Activated naive CD4-positive, alpha-beta T cell (primary cell): ENCODE data around the gene TP73.

ENCODE experiments used
- DNase-seq, 4 experiments: peaks; one replicate each; lab custom pipeline; 2025; lab: John Stamatoyannopoulos, UW

Gene TP73

DNA sequence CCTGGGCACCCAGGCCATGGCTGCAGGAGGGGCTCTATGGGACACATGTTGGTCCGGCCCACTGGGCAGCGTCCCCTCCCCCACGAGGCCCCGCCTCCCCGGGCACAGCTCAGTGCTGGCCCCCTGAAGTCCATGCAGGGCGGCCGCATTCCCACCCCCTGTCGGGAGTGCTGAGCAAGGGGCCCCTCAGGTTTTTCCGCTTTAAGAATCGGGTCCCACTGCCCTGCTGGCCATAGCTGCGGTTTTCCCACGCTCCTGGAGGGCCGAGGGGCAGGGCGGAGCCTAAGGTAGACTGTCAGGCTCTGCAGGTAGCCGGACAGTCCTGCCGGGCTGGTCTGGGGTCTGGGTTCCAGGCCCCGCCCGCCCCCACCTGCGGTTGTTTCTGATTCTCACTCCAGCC, 56.5 kb downstream of the TP73 start:
- DNase-seq, result no peak

- DNase-seq, result no peak
Measured at GRCh38 chr1:3710251-3710650, 57.9 kb downstream of the TP73 start.

DNA sequence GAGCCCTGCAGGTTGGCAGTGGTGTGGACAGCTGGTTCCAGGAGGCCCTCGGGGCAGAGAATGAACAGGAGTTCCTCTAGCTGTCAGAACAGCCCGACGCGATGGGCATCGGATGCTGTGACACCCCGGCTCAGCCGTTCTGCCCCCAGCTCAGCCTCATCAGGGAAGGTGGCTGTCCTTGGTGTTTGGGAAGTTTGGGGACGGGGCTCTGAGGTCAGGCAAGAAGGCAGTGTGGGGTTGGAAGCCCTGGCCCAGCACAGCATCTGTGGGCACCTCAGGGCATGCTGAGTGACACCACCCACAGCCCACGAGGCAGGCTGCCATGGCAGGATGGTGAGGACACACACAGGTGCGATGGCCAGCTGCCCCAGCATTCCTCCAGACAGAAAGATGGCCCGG, 59.1 kb downstream of the TP73 start:
- DNase-seq, result no peak

GRCh38 chr1:3711780-3712451, 59.6 kb downstream of the TP73 start:
- no peak for DNase-seq

DNA sequence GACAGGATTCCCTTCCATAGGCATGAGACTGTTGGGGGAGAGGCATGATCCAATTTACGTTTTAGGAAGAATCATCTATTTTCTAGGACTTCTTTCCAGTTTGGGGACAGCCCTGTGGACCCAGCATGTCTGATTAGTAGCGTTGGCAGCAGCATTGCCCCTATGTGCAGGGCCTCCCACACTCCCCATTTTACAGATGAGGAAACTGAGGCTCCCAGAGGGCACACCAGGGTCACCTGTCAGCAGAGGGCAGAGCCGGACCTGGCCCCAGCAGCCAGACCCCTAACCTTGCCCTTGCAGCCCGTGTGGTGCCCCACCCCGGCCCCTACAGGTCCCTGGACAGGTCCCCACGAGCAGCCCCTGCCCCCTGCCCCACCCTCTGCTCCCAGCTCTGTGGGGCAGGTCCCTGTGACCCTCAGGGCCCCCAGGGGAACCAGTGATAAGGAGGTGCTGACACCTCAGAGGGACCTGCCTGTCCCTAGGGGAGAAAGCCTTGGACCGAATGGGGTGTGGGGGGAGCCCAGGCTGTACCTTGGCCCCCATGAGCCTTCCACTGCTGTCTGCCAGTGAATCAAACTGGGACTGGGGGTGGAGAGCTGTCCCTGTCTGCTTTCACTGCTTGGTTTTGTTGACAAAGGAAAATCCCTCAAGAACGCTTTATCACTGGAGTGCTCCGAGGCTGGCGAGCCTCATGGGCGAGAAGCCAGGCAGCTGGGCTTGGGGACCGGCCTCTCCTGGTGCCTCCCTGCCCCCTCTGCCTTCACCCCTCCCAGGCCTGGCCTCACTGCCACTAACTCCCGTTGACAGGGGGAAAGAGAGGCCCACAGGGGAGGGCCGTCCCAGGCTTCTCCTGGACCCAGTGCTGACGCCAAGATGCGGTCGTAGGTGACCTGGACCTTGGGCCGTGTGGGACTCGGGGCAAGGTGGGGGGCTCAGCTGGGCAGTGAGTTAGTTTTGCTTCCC, 60.5 kb downstream of the TP73 start:
- DNase-seq, result no peak

DNA sequence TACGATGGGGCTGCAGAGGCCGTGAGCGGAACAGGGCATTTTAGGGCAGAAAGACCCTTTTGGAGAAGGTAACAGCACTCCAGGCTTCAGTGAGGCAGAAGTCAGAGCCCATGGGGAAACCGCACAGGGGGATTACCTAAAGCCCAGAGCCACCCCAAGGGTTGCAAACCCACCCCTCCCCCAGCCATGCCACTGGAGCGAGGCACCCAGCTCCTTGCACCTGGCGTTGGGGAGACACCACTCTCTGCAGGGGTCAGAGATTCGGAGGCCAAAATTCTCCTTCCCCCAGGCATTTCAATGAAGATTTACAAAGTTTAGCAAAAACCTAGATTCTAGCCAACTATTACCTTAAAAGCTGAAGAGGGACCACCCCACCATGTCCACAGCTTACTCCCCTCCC, 61.5 kb downstream of the TP73 start:
- no peak for DNase-seq

GRCh38 chr1:3714284-3714741, 62.0 kb downstream of the TP73 start:
- DNase-seq, result no peak

DNA sequence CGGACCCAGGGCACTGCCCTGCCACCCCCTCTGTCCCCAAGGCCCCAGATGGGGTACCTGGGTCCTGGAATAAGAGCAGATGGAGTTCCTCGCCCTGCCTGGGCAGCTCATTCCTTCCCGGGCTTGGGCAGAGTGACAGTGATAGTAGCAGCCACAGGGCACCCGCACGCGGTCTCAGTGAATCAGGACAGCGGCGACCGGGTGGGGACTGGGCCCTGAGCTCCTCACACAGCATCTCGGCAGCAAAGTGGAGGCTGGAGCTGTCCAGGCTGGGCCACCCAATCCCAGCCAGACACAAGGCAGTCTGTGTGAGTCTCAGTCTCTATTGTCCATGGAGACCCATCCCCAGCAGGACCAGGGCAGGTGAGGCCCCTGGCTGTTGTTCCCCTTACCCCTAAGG, 62.5 kb downstream of the TP73 start:
- DNase-seq, result no peak

DNA sequence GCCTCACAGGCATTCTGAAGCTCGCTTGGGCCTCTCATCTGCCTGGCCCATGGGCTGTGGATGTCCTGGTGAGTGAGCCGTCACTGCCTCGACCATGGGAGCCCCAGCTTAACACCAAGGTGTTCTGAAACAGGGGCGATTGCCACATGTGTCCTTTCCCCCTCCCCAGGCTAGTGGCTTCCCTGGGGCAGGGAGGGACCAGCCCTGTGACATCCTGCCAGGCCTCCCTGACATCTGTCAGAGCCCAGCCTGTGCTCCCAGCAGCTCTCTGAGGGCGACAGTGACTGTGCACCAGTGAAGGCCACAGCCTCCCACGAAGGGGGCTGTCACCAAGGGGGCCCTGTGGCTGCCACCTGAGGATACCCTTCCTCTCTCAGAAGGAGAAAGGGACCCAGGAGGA, 64.0 kb downstream of the TP73 start:
- no peak for DNase-seq

GRCh38 chr1:3717041-3717714, 64.9 kb downstream of the TP73 start:
- DNase-seq, result no peak

DNA sequence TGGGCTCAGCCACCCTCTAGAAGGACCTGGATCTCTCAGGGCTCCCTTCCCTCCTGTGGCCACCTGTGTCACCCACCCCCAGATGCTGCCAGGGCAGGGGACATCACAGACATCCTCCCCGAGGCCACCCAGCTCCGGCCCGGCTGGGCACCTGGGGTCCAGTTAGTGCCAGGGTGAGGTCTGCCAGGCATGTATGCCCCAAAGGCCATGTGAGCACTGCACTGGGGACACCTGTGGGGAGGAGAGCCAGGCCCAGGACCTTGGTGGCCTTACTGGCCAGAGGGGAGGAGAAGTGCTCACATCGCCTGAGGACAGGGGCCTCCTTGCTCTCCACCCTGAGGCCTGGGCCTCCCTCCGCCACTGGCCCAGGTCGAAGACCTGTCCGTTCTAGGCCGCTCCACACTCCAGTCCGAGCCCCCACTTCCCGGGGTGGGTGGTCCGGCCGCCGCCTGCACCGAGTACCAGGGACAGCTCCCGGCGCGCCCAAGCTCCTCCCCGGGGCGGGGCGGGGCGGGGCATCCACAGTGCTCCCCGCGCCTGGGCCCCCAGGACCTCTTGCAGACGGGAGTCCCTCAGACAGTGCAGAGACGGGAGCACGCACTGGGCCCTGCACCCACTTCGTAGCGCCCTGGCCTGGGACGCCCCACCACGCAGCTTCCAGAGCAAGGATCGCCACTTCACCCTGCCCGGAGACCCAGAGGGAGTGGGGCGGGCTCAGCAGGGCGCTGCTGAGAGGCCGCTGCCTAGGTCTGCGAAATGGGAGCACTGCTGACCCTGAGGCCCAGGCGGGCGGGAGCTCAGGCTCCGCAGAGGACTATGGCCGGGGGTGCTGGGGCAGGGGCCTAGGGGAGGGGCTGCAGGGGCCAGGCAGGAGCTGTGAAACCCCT, 65.6 kb downstream of the TP73 start:
- no peak for DNase-seq

- no peak for DNase-seq
Measured at GRCh38 chr1:3718764-3719163, 66.4 kb downstream of the TP73 start.

GRCh38 chr1:3721955-3722465, 69.7 kb downstream of the TP73 start:
- DNase-seq, result no peak

- no peak for DNase-seq
Measured at GRCh38 chr1:3722846-3723245, 70.5 kb downstream of the TP73 start.

- DNase-seq, result peak; percentile 60 to 76 (median 70)
Measured at GRCh38 chr1:3724416-3725030, 72.2 kb downstream of the TP73 start.

DNA sequence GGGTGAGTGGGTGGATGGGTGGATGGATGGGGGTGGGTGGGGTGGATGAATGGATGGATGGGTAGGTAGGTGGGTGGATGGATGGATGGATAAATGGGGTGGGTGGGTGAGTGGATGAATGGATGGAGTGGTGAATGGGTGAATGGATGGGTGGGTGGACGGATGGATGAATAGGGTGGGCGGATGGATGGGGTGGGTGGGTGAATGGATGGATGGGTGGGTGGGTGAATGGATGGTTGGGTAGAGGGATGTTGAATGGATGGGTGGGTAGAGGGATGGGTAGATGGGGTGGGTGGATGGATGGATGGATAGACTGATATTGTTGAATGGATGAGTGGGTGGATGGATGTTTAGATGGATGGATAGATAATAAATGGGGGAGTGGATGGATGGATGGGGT, 73.0 kb downstream of the TP73 start:
- no peak for DNase-seq

DNA sequence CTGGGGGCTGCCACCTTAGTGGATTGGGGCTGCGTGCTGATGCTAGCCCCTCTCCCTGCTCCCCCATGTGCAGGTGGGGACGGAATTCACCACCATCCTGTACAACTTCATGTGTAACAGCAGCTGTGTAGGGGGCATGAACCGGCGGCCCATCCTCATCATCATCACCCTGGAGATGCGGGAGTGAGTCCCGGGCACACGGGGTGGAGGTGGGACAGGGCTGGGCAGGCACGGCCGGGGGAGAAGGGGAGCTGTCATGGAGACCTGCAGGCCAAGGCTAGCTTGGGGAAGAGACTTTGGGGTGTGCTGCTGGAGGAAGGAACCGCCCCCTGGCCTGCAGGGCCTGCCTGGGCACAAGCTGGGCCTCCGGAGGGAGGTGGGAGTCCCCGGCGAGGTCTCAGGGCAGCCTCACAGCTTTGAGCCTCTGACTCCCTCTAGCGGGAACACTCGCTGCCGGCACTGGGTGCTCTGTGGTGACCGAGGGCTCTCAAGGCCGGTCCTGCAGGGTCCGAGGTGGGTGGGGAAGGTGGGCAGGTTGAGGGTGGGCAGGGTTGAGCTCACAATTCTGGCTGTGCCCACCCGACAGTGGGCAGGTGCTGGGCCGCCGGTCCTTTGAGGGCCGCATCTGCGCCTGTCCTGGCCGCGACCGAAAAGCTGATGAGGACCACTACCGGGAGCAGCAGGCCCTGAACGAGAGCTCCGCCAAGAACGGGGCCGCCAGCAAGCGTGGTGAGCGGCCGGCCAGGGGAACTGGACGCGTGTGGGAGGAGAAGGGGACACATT, 74.9 kb downstream of the TP73 start:
- DNase-seq, result no peak

DNA sequence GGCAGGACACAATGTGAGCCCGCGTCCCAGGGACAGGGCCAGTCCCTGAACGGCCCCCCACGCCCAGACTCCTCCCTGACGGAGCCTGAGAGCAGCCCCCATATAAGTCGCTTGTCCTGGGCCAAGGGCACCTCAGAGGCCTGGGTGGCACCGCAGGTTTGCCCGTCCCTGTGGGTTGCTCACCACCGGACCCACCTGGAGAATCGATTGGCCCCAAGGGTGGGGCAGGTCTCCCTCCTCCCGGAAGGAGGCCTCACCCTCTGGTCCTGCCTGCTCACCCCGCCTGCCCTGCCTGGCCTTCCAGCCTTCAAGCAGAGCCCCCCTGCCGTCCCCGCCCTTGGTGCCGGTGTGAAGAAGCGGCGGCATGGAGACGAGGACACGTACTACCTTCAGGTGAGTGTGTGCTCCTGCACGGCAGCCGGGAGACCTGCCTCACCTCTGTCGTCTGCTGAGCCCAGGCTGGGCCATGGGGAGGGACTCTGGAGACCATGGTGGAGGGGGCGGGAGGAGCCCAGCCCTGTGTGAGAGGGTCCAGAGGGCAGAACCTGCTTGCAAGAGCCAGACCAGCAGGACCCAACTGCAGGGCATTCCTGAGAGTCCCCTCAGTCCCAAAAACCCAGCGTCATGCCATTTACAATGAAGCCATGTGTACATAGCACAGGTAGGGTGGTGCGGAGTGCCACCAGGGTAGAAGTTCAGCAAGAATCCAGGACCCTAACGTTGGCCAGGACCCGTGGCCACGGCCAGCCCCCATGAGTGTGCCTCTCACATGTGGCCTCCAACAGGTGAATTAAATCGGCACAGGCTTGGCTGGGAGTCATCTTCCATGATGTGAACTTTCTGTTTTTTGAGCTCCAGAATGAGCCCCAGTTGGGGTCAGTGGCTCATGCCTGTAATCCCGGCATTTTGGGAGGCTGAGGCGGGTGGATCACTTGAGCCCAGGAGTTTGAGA, 75.8 kb downstream of the TP73 start:
- no peak for DNase-seq
